ENCODE measurements around the gene TRPC5OS. TPM values are rescaled to one million over a fixed set of nuclear protein-coding genes. Genes with fewer than 3 reads are reported as not detected.

TRPC5OS gene
- total and polyA plus RNA-seq, 2 of the 13 experiments (the other 11 are each of a cell fraction or from before 2014, with no cell fraction given): not detected

- no peaks in the 10 kb centered on the region for H3K4me1 ChIP-seq (ENCODE audit: insufficient read depth, low read length)
- BruUV-seq (replicated peaks): no TSS peak
- H3K9me3 ChIP-seq (ENCODE audit: low read length): no peaks in the 10 kb centered on the region
- no peak overlapping the region for H3K27ac ChIP-seq (ENCODE audit: extremely low read length, insufficient read depth, low read length)
- ChIA-PET CTCF (ENCODE audit: low intra/inter-chr PET ratio, low total read pairs) (no interaction called here), POLR2A (no interaction called here)
- H3K79me2 ChIP-seq (ENCODE audit: insufficient read depth, low read length): no peaks in the 10 kb centered on the region
- H4K20me1 ChIP-seq (ENCODE audit: insufficient read depth, low read length): no peaks in the 10 kb centered on the region
- H3K9ac ChIP-seq (ENCODE audit: insufficient read depth, low read depth, low read length): no peak overlapping the region
- FAIRE-seq (no peak), ATAC-seq (no peak), DNase-seq (ENCODE audit: low spot score) (no peak)
- 0% methylated on average over 1 of the region's 1 CpG for WGBS (ENCODE audit: low lambda C conversion rate)
- no peak overlapping the region for H3K4me3 ChIP-seq (replicated peaks in 1 of 3; ENCODE audit: insufficient read depth in 1 of 3, low read depth in 2 of 3, low read length in 3 of 3)
- no peaks in the 10 kb centered on the region for H3K36me3 ChIP-seq (replicated peaks in 1 of 2; ENCODE audit: control insufficient read depth in 1 of 2, insufficient read depth in 2 of 2, low read length in 2 of 2)
- no peak overlapping the region for H3K4me2 ChIP-seq (ENCODE audit: low read depth, low read length)
- TF ChIP-seq ZBTB3 (CRISPR knock-in tag; IDR thresholded peaks at IDR 0.05; ENCODE audit: borderline replicate concordance, low read depth) (no peak), TBL1XR1 (IDR thresholded peaks at IDR 0.05; ENCODE audit: borderline replicate concordance, low read length, partially characterized antibody) (no peak), MTF2 (CRISPR knock-in tag; IDR thresholded peaks at IDR 0.05; ENCODE audit: borderline replicate concordance) (no peak), GLMP (CRISPR knock-in tag; IDR thresholded peaks at IDR 0.05; ENCODE audit: borderline replicate concordance) (no peak), HOXA7 (CRISPR knock-in tag; IDR thresholded peaks at IDR 0.05) (no peak), NPAS2 (CRISPR knock-in tag; IDR thresholded peaks at IDR 0.05; ENCODE audit: borderline replicate concordance) (no peak), ZNF33A (CRISPR knock-in tag; IDR thresholded peaks at IDR 0.05; ENCODE audit: borderline replicate concordance) (no peak), ZNF512B (CRISPR knock-in tag; IDR thresholded peaks at IDR 0.05; ENCODE audit: borderline replicate concordance) (no peak), ATF3 (CRISPR knock-in tag; IDR thresholded peaks at IDR 0.05) (no peak), ETV5 (CRISPR knock-in tag; IDR thresholded peaks at IDR 0.05; ENCODE audit: borderline replicate concordance) (no peak)
- in situ Hi-C loops (cut with HindIII; ENCODE audit: extremely low pct_ligation_motif_present, low pct_unique_long_range_greater_than_20kb): no loop called here
- no peaks in the 10 kb centered on the region for H3K27me3 ChIP-seq (ENCODE audit: control insufficient read depth in 1 of 2, insufficient read depth in 2 of 2, low read length in 2 of 2)
- intact Hi-C loops (cut with micrococcal nuclease; ENCODE audit: unreplicated experiment): no loop called here
- H2AFZ ChIP-seq (ENCODE audit: low read length): no peak overlapping the region
Measured at GRCh38 chrX:111880735-111881134, 4.8 kb downstream of the TRPC5OS start.
